Endothelial cell of hepatic sinusoid (primary cell): Measurements from ENCODE around the gene NUDT19.
"Not testable (repeated sequence)": the region's sequence is repeated elsewhere in the genome, so short reads cannot be mapped to it uniquely, and the experiment has no call there.

Source experiments
- in situ Hi-C: cut with HindIII; loops from 2 replicates; pipeline ENCODE4 v1.10.0; 2017; ENCODE audit warnings: low sequenced_read_pairs

The NUDT19 gene

GRCh38 chr19:32691291-32691951 lies at the start of gene NUDT19:
TSS of gene NUDT19 (plus strand) at chr19:32691821. CDS start at chr19:32691961, 140 bp downstream.
- in situ Hi-C loops, result no loop called here

GRCh38 chr19:32642771-32643170 lies 48.9 kb upstream of the NUDT19 start:
- in situ Hi-C loops, result loop anchor here (5.0 kb wide), 1 partner anchor 45 kb away; no protein-coding TSS in a partner anchor

- in situ Hi-C loops, result no loop called here
Observed at GRCh38 chr19:32646556-32646955, 45.1 kb upstream of the NUDT19 start.

GRCh38 chr19:32647361-32647760 lies 44.3 kb upstream of the NUDT19 start:
- in situ Hi-C loops, result no loop called here

GRCh38 chr19:32649751-32650150 lies 41.9 kb upstream of the NUDT19 start:
- in situ Hi-C loops, result no loop called here

GRCh38 chr19:32650671-32651070 lies 41.0 kb upstream of the NUDT19 start:
- in situ Hi-C loops, result no loop called here

- in situ Hi-C loops, result no loop called here
Observed at GRCh38 chr19:32651729-32652140, 39.9 kb upstream of the NUDT19 start.

GRCh38 chr19:32652331-32652730 lies 39.3 kb upstream of the NUDT19 start:
- in situ Hi-C loops, result not testable (repeated sequence)

GRCh38 chr19:32652894-32653598 lies 38.6 kb upstream of the NUDT19 start:
- in situ Hi-C loops, result no loop called here

- in situ Hi-C loops, result no loop called here
Observed at GRCh38 chr19:32653599-32653915, 38.1 kb upstream of the NUDT19 start.

GRCh38 chr19:32656379-32656778 lies 35.2 kb upstream of the NUDT19 start:
- in situ Hi-C loops, result not testable (repeated sequence)

- in situ Hi-C loops, result no loop called here
Observed at GRCh38 chr19:32658075-32658474, 33.5 kb upstream of the NUDT19 start.

- in situ Hi-C loops, result no loop called here
Observed at GRCh38 chr19:32658527-32658926, 33.1 kb upstream of the NUDT19 start.

- in situ Hi-C loops, result no loop called here
Observed at GRCh38 chr19:32661318-32661717, 30.3 kb upstream of the NUDT19 start.

- in situ Hi-C loops, result no loop called here
Observed at GRCh38 chr19:32662186-32662585, 29.4 kb upstream of the NUDT19 start.

GRCh38 chr19:32666084-32666483 lies 25.5 kb upstream of the NUDT19 start:
- in situ Hi-C loops, result no loop called here

GRCh38 chr19:32669310-32669709 lies 22.3 kb upstream of the NUDT19 start:
- in situ Hi-C loops, result no loop called here

- in situ Hi-C loops, result no loop called here
Observed at GRCh38 chr19:32671883-32672593, 19.6 kb upstream of the NUDT19 start.

- in situ Hi-C loops, result no loop called here
Observed at GRCh38 chr19:32672841-32673240, 18.8 kb upstream of the NUDT19 start.

GRCh38 chr19:32673573-32673972 lies 18.0 kb upstream of the NUDT19 start:
- in situ Hi-C loops, result no loop called here

- in situ Hi-C loops, result no loop called here
Observed at GRCh38 chr19:32674153-32674930, 17.3 kb upstream of the NUDT19 start.
